Renal cortical epithelial cell (primary cell): ENCODE results near the gene WDR37. TPM values are rescaled to one million over a fixed set of nuclear protein-coding genes. Genes with fewer than 3 reads are reported as not detected.
"Not testable (repeated sequence)": the region's sequence is repeated elsewhere in the genome, so short reads cannot be mapped to it uniquely, and the experiment has no call there.

Experiments
- DNase-seq: peaks from one replicate; pipeline ENCODE4 v3.0.0-alpha.2; 2011; ENCODE audit warnings: low read depth
- total RNA-seq: library from RNA; depleted of rRNA; stranded (reverse); fragments of >200 nt; gene quantifications from 2 replicates; pipeline ENCODE4 v1.2.3, GENCODE V29; 2014

WDR37 gene
- total RNA-seq, 1 donor from 2014 or later = 24.3 TPM

DNA sequence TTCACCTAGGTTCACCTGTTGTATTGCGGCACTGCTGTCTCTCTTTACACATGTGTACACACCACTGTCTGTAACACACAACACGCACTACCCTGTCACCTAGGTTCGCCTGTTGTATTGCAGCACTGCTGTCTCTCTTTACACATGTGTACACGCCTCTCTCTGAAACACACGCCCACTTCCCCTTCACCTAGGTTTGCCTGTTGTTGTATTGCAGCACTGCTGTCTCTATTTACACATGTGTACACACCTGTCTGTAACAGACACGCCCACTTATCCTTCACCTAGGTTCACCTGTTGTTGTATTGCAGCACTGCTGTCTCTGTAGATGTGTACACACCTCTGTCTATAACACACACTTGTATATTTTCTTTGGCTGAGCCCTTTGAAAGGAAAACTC, 51.5 kb downstream of the WDR37 start:
- no peak for DNase-seq

DNA sequence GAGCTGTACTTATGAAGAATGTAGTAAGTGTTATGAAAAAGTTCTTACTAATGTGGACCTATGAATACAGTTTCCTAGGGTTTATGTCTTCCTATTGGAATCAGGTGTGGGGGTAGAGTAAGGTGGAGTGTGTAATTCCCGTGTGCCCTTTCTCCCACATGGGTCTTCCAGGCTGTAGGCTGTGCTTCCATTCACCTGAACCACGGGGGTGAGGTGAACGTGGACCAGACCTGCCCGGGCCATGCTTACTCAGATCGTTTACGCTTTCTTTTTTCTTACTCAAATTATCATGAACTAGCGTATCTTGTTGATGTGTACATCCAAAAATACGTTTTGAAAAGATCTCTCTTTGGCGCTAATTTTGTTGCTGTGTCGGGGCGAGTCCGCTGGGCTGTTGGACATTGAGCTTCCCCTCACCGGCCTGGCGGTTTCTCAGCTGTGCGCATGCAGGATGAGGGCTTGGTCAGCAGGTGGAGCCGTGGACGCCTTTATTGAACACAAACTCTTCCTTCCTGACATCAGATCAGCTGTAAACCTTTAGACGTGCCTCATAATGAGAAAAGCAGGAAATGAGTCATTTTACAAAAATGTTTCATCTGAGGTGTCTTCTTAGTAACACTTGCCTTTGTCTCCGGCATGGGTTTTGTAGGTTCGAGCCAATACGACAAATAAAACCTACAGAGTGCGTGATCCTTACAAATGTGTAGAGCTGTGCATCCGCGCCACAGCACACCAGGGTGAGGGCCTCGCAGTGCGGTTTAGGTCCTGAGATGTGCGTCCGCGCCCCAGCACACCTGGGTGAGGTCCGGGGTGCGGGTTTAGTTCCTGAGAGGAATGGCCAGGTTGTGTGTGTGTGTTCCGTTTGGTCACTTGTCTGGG, 53.8 kb downstream of the WDR37 start:
- peak; percentile 94 for DNase-seq

DNA sequence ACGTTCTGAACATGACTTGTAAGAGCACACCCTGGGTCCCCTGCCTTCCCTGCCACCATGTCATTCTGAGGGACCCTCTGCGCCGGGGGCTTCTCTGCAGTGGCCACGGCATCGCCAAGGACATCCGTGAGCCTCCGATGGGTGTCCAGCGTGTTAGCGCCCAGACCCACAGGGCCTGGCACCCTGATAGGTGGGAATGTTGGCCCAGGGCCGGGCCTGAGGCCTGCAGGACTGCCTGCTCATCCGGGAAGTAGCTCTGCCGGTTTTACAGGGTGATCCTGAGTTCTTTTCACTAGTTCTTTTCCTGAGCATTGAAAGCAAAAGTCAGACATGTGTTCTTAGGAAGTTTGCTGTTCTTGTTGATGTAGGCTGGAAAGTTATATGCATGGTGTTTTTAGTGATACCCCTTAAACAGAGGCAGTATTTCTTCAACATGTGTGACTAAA, 54.5 kb downstream of the WDR37 start:
- no peak for DNase-seq

DNA sequence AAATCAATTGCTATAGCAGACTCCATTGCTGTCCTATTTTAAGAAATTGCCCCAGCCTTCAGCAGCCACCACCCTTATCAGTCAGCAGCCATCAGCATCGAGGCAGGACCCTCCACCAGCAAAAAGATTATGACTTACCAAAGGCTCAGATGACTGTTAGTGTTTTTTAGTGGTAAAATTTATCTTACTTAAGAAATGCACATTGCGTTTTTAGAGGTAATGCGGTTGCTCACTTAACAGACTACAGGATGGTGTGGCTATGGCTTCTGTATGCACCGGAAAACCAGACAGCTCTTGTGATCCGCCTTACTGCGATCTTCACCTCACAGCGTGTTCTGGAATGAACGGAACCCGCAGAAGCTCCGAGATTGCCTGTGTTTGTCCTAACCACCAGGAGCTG, 58.1 kb downstream of the WDR37 start:
- no peak for DNase-seq

DNA sequence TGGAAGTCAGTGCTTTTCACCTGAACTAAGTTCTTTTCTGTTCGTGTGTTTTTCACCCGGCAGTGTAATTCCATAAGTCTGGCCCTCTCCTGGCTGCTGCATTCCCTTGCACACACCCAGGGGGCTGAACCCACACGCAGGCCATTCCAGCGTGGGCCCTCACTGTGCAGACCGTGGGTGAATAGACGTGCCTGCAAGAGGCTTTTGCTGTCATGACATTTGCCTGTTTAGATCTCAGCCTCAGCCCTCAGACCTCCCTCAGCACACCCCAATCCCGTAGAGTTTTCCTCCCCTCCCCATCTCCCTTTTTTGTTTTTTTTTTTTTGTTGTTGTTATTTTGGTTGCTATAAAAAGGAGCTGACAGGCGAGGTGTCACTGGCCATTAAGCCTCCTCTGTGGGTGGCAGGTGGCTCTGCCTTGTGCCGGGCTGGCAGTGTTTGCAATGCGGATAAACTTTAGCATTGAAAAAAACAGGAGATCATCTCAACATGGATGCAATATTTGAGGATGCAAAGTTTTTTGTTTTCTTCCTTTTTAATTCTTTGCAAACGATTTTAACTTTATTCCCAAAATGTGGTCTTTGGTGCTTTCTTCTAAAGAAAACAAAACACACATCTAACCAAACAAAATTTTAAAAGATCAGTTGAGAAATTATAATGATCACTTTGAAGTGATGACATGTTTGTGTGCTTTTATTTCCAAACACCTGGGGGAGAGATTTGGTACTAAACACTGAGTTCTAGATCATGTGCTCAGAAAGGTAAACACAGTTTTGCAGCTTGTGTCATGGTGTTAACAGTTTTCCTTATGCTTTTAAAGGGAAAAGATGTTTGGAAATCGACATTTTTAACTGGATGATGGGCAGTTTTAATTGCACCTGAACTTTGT, 58.8 kb downstream of the WDR37 start:
- no peak for DNase-seq

DNA sequence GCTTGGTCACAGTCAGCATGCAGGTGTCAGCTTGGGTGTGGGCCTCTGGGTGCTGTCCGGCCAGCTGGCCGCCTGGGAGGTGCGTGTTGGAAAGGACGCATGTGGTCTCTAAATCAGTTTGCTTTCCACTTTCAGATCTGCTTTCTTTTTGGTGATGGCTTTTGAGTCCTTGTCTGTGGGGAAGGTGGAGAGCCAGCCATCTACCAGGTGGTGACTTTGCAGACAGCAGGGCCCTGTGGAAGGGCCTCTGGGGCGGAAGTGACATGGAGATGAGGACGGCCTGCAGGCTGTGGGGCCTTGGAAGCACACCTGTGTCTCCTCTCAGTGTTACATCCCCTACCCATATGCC, 59.4 kb downstream of the WDR37 start:
- no peak for DNase-seq

DNA sequence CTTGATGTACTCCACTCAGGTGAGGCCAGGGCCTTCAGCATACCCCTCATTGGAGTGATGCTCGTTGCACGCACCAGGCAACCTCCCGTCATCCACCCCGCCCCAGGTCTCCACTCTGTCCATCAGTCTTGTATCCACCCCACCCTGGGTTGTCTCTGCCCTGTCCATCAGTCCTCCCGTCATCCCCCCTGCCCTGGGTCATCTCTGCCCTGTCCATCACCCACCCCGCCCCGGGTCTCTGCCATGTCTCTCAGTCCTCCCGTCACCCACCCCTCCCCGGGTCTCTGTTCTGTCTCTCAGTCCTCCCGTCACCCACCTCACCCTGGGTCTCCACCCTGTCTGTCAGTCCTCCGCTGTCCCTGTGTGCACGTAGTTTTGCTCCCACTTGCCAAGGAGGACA, 59.9 kb downstream of the WDR37 start:
- no peak for DNase-seq

DNA sequence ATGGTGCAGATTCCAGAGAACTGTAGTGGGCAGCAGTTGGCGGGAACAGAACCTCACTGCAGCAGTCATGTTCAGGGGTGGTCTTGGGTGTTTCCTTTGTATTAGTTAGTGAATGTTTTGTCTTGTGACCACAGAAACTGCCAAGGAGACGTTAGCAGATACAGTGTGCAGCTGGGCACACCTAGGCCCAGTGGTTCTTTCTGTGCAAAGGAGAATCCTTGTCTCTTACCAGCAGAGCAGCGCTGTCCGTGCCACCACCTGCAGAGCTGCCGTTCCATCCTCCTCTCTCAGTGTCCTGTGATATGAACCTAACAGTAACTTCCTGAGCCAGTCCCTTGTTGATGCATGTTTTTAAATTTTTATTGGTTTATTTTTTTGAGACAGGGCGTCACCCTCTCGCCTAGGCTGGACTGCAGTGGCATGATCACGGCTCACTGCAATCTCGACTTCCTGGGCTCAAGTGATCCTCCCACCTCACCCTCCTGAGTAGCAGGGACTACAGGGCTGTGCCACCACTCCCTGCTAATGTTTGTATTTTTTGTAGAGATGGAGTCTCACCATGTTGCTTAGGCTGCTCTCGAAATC, 60.6 kb downstream of the WDR37 start:
- no peak for DNase-seq

DNA sequence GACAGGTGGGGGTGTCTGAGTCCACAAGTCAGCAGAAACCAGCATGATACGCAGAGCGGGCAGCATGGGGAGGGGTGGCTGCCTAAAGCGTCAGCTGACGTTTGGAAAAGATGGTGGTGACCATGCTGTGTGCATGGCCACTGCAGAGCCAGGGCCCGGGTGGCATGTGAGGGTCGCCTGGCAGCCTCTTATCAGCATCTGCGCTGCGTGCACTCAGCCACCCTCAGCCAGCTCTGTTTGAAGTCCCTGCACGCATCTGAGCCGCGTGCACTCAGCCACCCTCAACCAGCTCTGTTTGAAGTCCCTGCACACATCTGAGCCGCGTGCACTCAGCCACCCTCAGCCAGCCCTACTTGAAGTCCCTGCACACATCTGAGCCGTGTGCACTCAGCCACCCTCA, 61.5 kb downstream of the WDR37 start:
- DNase-seq = no peak

DNA sequence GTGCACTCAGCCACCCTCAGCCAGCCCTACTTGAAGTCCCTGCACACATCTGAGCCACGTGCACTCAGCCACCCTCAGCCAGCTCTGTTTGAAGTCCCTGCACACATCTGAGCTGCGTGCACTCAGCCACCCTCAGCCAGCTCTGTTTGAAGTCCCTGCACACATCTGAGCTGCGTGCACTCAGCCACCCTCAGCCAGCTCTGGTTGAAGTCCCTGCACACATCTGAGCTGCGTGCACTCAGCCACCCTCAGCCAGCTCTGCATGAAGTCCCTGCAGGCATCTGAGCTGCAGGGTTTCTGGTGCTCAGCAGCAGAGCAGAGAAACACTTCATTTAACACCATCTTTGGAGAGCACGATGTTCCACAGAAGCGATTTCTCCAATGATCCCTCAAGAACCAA, 62.1 kb downstream of the WDR37 start:
- not testable (repeated sequence) for DNase-seq

DNA sequence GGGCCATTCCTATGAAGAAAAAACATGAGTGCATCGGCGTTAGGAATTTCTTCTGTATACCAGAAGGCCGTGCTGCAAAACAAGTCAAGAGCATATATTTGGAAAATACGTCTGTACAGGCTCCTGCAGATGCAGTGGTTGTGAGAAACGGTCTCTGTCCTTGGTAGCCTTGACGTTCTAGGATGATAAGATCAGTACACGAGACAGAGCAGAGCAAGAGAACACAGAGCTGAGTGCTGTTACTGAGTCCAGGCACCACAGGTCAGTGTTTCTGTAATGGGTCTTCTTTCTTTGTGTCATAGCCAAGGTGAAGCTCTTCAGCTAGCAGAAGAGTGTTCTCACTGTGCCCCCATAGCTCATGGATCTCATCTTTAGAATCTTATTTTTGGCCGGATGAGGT, 62.8 kb downstream of the WDR37 start:
- no peak for DNase-seq

DNA sequence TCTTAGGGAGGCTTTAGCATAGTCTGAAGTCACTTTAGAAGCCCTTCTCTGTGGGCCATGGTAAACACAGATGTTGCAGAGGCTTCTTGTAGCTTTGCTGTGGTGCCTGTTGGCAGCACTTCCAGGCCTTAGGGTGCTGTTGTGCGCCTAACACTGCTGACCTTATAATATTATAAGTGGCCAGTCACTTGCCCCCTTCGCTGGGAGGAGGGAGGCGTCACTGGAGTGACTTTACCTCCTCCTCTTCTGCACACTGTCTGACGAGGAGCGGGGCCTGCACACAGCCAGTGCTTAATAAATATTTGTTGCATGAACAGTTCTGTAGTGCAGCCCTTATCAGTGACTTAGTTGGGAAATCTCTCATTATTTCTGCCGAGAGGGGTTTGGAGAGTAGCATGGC, 63.3 kb downstream of the WDR37 start:
- DNase-seq = no peak

DNA sequence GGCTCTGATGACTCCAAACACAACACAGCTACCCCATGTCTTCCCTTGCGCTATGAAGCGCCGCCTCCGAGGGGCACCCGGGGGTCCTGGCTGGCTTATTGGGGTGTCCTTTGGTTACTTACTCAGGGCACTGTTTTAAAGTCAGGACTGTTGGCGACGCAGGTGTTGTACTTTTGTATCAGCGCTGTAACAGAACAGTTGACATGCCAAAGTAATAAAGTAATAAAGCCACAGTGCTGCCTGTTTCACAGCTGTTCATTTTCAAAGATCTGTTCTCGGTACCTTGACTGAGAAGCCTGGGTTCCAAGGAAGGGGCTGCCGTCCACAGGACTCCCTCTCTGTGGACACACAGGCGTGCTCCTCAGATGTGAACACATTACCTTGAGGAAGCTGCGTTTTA, 64.1 kb downstream of the WDR37 start:
- no peak for DNase-seq

DNA sequence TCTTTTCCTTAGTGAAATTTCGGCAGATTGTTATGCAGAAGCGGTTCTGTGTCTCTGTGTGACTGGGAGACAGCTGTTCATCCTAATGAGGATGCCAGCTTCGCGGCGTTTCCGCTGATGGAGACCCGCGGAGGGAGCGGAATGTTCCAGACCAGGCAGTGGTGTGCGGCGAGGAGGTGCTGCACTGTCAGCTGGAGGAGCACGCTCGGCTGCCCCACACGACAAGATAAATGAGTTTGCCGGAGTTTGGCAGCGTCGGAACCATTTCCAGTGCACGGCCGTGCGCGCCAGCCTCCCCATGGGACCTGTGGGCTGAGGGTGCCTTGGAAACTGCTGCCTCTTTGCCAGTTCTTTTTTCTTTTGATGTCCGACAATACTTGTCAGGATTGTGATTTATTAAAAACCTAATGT, 64.6 kb downstream of the WDR37 start:
- no peak for DNase-seq

DNA sequence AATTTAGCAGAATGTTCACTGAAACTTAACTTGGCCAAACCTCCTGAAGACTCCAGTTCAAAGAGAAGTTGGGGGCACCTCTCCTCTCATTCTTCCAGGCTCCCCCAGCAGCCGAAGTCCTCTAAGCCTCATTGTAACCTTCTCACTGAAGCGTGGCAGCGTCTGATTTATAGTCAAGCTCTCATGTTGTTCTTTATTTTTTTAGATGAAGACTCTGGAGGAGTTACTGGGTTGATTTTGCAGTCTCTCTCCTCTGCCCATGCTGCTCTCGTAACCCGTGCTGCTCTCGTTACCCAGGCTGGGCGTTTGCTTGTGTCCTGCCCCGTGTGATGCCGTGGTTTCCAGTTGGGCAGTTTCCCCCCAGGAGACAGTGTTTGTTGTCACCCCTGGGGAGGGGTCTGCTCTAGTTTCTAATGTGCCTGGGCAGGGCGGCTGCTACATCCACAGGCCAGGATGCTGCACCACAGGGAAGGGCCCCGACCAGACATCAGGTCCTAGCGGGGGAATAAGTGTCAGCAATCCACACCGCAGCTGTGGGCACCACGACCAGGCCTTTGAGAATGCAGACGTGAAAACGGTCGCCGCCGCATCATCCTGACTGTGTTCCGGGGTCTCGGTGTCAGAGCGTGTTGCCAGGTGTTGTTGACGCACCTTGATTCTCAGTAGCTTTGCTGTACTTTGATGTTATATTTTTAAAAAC, 65.2 kb downstream of the WDR37 start:
- DNase-seq = no peak

DNA sequence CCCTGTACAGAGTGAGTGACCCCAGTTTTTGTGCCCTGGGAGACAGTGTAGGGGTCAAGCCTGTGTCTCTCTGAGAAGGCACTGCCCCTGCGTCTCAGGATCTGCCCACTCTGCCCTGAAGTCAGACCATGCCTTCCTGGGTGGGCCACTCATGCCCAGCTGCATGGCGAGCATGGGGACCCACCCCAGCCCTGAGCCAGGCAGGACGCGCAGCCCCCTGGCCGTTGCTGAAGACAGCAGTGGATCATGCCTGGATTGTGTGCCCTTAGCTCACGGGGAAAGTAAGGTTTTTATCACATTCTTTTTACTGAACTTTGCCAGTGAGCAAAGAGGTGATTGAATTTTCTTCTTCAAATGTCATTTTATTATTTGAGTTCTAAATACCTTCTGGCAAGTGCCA, 66.2 kb downstream of the WDR37 start:
- no peak for DNase-seq

DNA sequence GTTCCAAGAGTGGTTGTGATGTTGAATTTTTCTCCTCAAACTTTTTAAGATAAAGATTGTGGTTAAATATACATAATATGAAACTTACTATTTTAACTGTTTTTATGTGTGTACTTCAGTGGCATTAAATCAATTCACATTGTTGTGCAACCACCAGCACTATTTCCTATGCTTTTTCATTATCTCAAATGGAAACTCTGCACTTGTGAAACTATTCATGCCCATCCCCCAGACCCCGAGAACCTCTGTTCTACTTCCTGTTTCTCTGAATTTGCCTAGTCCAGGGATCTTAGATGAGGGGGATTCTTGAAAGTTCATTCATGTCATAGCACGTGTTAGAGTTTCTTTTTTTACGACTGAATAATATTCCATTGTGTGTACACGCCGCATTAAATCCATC, 67.0 kb downstream of the WDR37 start:
- no peak for DNase-seq

DNA sequence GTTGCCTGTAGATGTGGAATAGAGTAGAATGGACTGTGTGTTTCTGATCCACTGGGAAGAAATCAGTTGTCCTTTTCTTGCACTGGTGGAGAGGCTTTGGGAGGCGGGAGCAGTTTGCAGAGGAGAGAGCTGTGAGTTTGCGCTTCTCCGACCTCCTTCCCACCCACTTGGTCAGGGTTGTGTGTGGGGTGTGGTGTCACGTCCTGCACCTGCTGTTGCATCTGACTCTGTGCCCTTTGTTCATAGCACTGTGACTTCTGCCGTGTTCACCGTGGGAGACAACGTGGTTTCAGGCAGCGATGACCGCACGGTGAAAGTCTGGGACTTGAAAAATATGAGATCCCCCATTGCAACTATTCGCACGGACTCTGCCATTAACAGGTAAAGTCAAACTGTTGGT, 67.8 kb downstream of the WDR37 start:
- no peak for DNase-seq

DNA sequence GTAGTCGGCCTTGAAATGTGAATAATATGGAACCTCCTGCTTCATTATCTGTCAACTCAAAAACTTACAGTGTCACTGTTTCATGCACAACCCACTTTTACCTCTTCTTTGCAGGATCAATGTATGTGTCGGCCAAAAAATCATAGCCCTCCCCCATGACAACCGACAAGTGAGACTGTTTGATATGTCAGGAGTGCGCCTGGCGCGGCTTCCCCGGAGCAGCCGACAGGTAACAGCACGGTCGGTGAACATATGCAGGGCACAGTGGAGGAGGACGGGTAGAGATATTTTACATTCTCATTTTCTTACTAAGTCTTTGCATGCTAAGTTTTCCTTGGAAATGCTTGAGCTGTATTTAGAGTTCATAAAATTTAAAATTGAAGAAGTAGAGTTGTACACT, 68.6 kb downstream of the WDR37 start:
- no peak for DNase-seq

DNA sequence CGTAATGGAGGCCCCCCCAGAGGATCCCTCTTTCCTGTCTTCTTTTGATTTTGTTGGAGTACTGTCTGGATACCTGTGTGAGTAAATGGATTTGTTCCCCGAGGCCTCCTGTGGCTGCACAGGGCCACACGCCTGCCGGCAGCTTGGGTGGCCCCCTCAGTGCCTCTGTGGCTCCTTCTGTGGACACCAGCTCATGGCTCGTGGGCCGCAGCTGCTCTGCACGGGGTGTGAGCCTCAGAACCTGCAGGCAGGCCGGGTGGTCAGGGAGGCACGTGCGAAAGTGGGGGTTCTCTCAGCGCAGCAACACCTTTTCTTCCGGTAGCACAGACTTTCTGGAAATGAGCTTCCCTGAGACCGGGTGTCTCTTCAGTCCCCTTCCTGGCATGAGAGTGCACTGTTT, 70.3 kb downstream of the WDR37 start:
- no peak for DNase-seq

DNA sequence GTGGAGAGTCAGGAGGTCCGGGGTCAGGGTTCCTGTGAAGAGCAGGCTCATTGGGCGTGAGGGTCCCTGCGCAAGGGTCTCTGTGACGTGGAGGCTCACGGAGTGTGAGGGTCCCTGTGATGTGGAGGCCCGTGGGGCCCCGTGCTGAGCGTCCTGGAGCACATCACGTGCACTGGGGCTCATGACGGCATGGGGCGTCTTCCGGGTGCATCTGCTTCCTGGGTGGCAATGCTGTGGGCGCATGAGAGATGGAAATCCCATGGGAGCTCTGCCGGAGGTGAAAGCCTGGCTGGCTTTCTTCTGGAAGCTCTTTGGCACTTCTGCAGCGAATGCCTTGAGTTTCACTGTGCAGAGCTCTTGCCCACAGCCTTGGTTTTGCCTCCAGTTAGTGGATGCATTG, 71.4 kb downstream of the WDR37 start:
- no peak for DNase-seq

DNA sequence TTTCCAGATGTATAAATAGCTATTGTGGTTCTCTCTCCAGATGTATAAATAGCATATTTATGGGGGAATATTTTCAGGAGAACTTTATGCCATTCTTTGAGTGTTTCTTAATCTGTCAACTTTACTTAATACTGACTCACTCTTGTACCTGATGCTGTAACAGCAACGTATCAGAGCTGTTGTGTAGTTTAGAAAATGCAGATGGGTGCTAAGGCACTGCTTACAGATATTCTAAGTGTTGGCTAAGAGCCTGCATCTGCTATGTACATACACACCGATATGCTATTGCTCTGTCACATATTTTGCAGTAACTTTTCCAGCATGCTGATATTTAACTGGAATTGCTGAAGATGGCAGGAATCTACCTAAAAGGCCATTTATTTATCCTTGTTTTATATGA, 71.9 kb downstream of the WDR37 start:
- no peak for DNase-seq
